Tibial nerve (tissue), 4 donors: ENCODE data around the gene PSME3IP1. TPM values are rescaled to one million over a fixed set of nuclear protein-coding genes. Genes with fewer than 3 reads are reported as not detected.

Experiments used
- DNase-seq, 2 donors: peaks; one replicate each; pipeline ENCODE4 v3.0.0-alpha.2; 2019; ENCODE audit warnings: low spot score in 2 of 2
- H3K27ac ChIP-seq, 4 donors: fragments of 200-600 bp; sonication (generic) in 3 of 4; one replicate each; pipeline ENCODE4 v1.5.1; 2017 to 2019; ENCODE audit warnings: mild to moderate bottlenecking in 1 of 4
- H3K27me3 ChIP-seq, 2 donors: fragments of 200-600 bp; sonication (generic) in 1 of 2; one replicate each; pipeline versions ENCODE4 v1.5.1 to v1.6.0; 2017 to 2019
- H3K36me3 ChIP-seq, 3 donors: fragments of 200-600 bp; sonication (generic); one replicate each; pipeline ENCODE4 v1.5.1; 2018 to 2019
- H3K4me1 ChIP-seq, 4 donors: fragments of 200-600 bp; sonication (generic) in 3 of 4; one replicate each; pipeline ENCODE4 v1.5.1; 2017 to 2019
- H3K4me3 ChIP-seq, 4 donors: fragments of 200-600 bp; sonication (generic) in 3 of 4; one replicate each; pipeline ENCODE4 v1.5.1; 2017 to 2019; ENCODE audit warnings: mild to moderate bottlenecking in 1 of 4, moderate library complexity in 1 of 4
- H3K9me3 ChIP-seq, 4 donors: fragments of 200-600 bp; sonication (generic) in 3 of 4; one replicate each; pipeline ENCODE4 v1.5.1; 2017 to 2019
- EP300 ChIP-seq, 2 donors: sonication (generic); formaldehyde crosslinking; IDR thresholded peaks; one replicate each; pipeline ENCODE4 v1.6.1; 2017; ENCODE audit warnings: antibody characterized with exemption in 2 of 2, mild to moderate bottlenecking in 1 of 2
- POLR2A ChIP-seq, 2 donors: fragments of 450-650 bp; IDR thresholded peaks; one replicate each; pipeline ENCODE4 v1.6.1; 2017; ENCODE audit warnings: antibody characterized with exemption in 2 of 2, mild to moderate bottlenecking in 2 of 2, moderate library complexity in 2 of 2
- WGBS, 2 donors: methylation state at CpG; one replicate each; pipeline ENCODE4 v1.1.5; 2018; 5-methylcytosine and 5-hydroxymethylcytosine counted together
- total RNA-seq, 4 donors: library from RNA; depleted of rRNA; stranded (reverse); fragments of >200 nt; gene quantifications; one replicate each; pipeline ENCODE4 v1.1.0, GENCODE V29; 2016
- TF ChIP-seq, protein P1 (sequence below), 5 experiments: fragments of 200-600 bp in 3 of 5; fragments of 450-650 bp in 2 of 5; sonication (generic) in 3 of 5; IDR thresholded peaks; one replicate each; pipeline ENCODE4 v1.5.1; 2016 to 2019; ENCODE audit warnings: antibody characterized with exemption in 5 of 5, mild to moderate bottlenecking in 3 of 5, moderate library complexity in 2 of 5

PSME3IP1 gene
- total RNA-seq, 4 donors from 2014 or later = 58.4 to 100 (median 69.7) TPM

GRCh38 chr16:57137043-57137442 lies 48.8 kb downstream of the PSME3IP1 start:
- H3K4me3 ChIP-seq = no peak overlapping the region
- WGBS, 2 donors = 71 to 85% methylated on average over 14 of the region's 14 CpGs
- peak overlapping the region in 1 of 4 donors; percentile 22 for H3K27ac ChIP-seq
- DNase-seq = no peak
- no peaks in the 10 kb centered on the region for H3K9me3 ChIP-seq
- TF ChIP-seq POLR2A (IDR thresholded peaks at IDR 0.05) = no peak
- no peak for TF ChIP-seq EP300 (IDR thresholded peaks at IDR 0.05)
- TF ChIP-seq, protein P1, sequence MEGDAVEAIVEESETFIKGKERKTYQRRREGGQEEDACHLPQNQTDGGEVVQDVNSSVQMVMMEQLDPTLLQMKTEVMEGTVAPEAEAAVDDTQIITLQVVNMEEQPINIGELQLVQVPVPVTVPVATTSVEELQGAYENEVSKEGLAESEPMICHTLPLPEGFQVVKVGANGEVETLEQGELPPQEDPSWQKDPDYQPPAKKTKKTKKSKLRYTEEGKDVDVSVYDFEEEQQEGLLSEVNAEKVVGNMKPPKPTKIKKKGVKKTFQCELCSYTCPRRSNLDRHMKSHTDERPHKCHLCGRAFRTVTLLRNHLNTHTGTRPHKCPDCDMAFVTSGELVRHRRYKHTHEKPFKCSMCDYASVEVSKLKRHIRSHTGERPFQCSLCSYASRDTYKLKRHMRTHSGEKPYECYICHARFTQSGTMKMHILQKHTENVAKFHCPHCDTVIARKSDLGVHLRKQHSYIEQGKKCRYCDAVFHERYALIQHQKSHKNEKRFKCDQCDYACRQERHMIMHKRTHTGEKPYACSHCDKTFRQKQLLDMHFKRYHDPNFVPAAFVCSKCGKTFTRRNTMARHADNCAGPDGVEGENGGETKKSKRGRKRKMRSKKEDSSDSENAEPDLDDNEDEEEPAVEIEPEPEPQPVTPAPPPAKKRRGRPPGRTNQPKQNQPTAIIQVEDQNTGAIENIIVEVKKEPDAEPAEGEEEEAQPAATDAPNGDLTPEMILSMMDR (IDR thresholded peaks at IDR 0.05) = no peak
- H3K27me3 ChIP-seq = no peaks in the 10 kb centered on the region
- peaks cover 0 to 47% (median 10%) of the 10 kb centered on the region in 4 donors for H3K4me1 ChIP-seq
- H3K36me3 ChIP-seq = peaks cover 0 to 43% (median 0%) of the 10 kb centered on the region in 3 donors

DNA sequence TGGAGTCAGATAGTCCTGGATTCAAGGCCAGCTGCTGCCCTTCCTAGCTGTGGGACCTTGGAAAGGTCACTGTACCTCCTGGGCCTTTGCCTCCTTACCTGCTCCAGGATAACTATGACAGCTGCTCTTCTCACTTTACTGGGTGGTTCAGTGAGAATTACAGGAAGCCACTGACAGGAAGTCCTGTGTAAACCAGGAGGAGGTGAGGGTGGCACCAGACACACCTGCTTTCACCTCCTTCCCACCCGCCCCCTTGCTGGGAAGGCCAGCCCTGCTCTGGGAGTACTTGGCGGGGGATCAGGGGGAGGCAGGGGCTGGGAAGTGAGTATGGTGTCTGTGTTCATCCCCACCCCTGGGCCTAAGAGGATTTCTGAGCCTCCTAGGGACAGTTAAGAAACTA lies 50.9 kb downstream of the PSME3IP1 start:
- H3K4me3 ChIP-seq = no peak overlapping the region
- DNase-seq = no peak
- H3K36me3 ChIP-seq = peaks cover 0 to 43% (median 0%) of the 10 kb centered on the region in 3 donors
- H3K27me3 ChIP-seq = no peaks in the 10 kb centered on the region
- peaks cover 0 to 46% (median 9%) of the 10 kb centered on the region in 4 donors for H3K4me1 ChIP-seq
- peak overlapping the region in 3 of 4 donors; percentile 17 to 92 (median 62) for H3K27ac ChIP-seq
- no peaks in the 10 kb centered on the region for H3K9me3 ChIP-seq
- TF ChIP-seq EP300 (IDR thresholded peaks at IDR 0.05) (no peak), POLR2A (IDR thresholded peaks at IDR 0.05) (no peak)
- TF ChIP-seq, protein P1 (IDR thresholded peaks at IDR 0.05) = no peak
- WGBS, 2 donors = 90 to 95% methylated on average over 2 of the region's 2 CpGs

DNA sequence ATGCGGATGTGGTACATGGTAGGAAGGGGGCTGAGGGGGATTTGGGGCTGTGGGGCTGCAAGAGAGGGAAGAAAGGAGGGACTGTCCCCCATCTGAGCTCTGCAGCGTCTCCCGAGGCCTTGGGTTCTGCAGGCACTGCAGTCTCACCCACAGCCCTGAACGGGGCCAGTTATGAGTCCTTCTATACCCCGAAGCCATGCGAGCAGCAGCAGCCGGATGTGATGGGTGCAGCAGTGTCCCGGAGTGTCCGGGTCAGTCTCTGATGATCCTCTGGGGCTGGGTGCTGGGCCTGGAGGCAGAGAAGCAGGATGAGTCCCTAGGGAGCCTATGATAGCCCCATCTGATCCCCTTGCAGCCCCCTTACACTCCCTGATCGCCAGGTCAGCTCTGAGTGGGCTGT lies 52.0 kb downstream of the PSME3IP1 start:
- Histone ChIP-seq H3K27me3 (no peaks in the 10 kb centered on the region), H3K4me3 (no peak overlapping the region), H3K36me3 (peaks cover 0 to 47% (median 0%) of the 10 kb centered on the region in 3 donors), H3K4me1 (peaks cover 0 to 41% (median 7%) of the 10 kb centered on the region in 4 donors), H3K9me3 (no peaks in the 10 kb centered on the region), H3K27ac (peak overlapping the region in 3 of 4 donors; percentile 62 to 95 (median 92))
- 84% methylated on average over 8 to 10 of the region's 10 CpGs for WGBS, 2 donors
- DNase-seq = no peak
- no peak for TF ChIP-seq POLR2A (IDR thresholded peaks at IDR 0.05)
- TF ChIP-seq, protein P1 (IDR thresholded peaks at IDR 0.05) = no peak
- TF ChIP-seq EP300 (IDR thresholded peaks at IDR 0.05) = no peak

DNA sequence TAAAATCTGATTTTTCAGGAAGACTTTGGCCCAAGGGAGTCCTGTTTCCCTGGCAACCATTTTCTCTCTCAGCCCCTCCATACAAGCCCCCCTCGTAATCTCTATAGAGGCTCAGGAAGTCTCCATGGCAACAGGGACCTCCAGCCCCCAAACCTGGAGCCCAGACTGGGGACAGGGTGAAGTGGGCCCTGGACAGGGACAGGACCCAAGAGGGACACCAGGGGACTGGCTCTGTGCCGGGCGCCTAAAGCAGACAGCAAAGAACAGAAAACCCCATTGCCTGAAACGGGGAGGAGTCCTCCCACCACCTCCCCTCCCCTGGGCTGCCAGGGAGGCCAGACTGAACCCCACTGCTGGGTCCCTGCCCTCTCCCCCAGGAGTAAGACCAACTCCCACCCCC lies 52.8 kb downstream of the PSME3IP1 start:
- TF ChIP-seq, protein P1 (IDR thresholded peaks at IDR 0.05) = no peak
- peak overlapping the region; percentile 64 to 95 (median 84) for H3K27ac ChIP-seq
- H3K4me1 ChIP-seq = peaks cover 0 to 43% (median 7%) of the 10 kb centered on the region in 4 donors
- no peak for DNase-seq
- peaks cover 0 to 49% (median 0%) of the 10 kb centered on the region in 3 donors for H3K36me3 ChIP-seq
- no peak overlapping the region for H3K4me3 ChIP-seq
- no peaks in the 10 kb centered on the region for H3K27me3 ChIP-seq
- no peaks in the 10 kb centered on the region for H3K9me3 ChIP-seq
- WGBS, 2 donors = 60 to 86% methylated on average over 3 to 4 of the region's 4 CpGs

GRCh38 chr16:57132470-57132869 lies 53.4 kb downstream of the PSME3IP1 start:
- no peak for DNase-seq
- TF ChIP-seq EP300 (IDR thresholded peaks at IDR 0.05) = no peak
- TF ChIP-seq, protein P1 (IDR thresholded peaks at IDR 0.05) = no peak
- Histone ChIP-seq H3K36me3 (peaks cover 0 to 49% (median 0%) of the 10 kb centered on the region in 3 donors), H3K4me1 (peaks cover 0 to 41% (median 7%) of the 10 kb centered on the region in 4 donors), H3K27me3 (no peaks in the 10 kb centered on the region), H3K27ac (peak overlapping the region; percentile 64 to 95 (median 84)), H3K9me3 (no peaks in the 10 kb centered on the region), H3K4me3 (no peak overlapping the region)
- no CpG with 5 or more reads among the region's 1 CpG for WGBS, 2 donors
